Endothelial cell of umbilical vein (primary cell): ENCODE data around the gene SPRED2. TPM values are rescaled to one million over a fixed set of nuclear protein-coding genes. Genes with fewer than 3 reads are reported as not detected.

ENCODE experiments used
- BruUV-seq: library from RNA; stranded (reverse); fragments of 400-500 nt; replicated peaks from 2 replicates; lab custom pipeline; 2021; lab: Mats Ljungman, UMichigan
- CTCF ChIA-PET: fragments of 300-600, 350-600 bp; sonication (Branson Sonifier 250); formaldehyde crosslinking; loops from one replicate; lab custom pipeline; 2021; ENCODE audit warnings: antibody characterized with exemption, inconsistent platforms; lab: Charles Lee
- POLR2A ChIA-PET: fragments of 300-600, 350-600 bp; sonication (Branson Sonifier 250); formaldehyde crosslinking; loops from one replicate; lab custom pipeline; 2021; ENCODE audit warnings: antibody characterized with exemption, inconsistent platforms; lab: Charles Lee
- DNase-seq: peaks from one replicate; pipeline ENCODE4 v3.0.0-alpha.2; 2011; ENCODE audit warnings: low read depth, low spot score
- FAIRE-seq: peaks from 2 replicates; lab custom pipeline; 2011; peaks lifted over from hg19 to GRCh38; lab: Jason Lieb, UNC
- H2AFZ ChIP-seq: 2 replicates; pipeline ENCODE4 v1.6.0; 2012; ENCODE audit warnings: low read depth, low read length, control low read depth, inconsistent platforms
- H3K27ac ChIP-seq: 2 replicates; pipeline ENCODE4 v1.5.1; 2011; ENCODE audit warnings: low read depth, mild to moderate bottlenecking, control low read depth, low read length, moderate library complexity; ENCODE audit not compliant: insufficient read depth
- H3K27me3 ChIP-seq, 2 experiments: 2 replicates each; pipeline versions ENCODE4 v1.6.0 to v1.6.1; 2011; ENCODE audit warnings: low read length in 2 of 2, mixed read lengths in 1 of 2; ENCODE audit not compliant: control insufficient read depth in 2 of 2, insufficient read depth in 2 of 2
- H3K36me3 ChIP-seq, 2 experiments: 2 replicates in 1 of 2; 3 replicates in 1 of 2; pipeline ENCODE4 v1.5.1; 2011; ENCODE audit warnings: low read length in 2 of 2, mild to moderate bottlenecking in 1 of 2, moderate library complexity in 1 of 2; ENCODE audit not compliant: control insufficient read depth in 2 of 2, insufficient read depth in 2 of 2; ENCODE audit errors: extremely low read depth in 1 of 2
- H3K4me1 ChIP-seq: 3 replicates; pipeline ENCODE4 v1.5.1; 2011; ENCODE audit warnings: mild to moderate bottlenecking, low read length; ENCODE audit not compliant: control insufficient read depth, insufficient read depth; ENCODE audit errors: extremely low read depth
- H3K4me2 ChIP-seq: 2 replicates; pipeline ENCODE4 v1.6.1; 2011; ENCODE audit warnings: low read length, control low read depth, mixed read lengths; ENCODE audit not compliant: insufficient read depth
- H3K4me3 ChIP-seq, 3 experiments: fragments of 200-600 bp in 1 of 3; sonication (generic), shearing (Covaris generic) in 1 of 3; replicated peaks in 1 of 3; 2 replicates each; pipeline ENCODE4 v1.5.1; 2011 to 2016; ENCODE audit warnings: control low read depth in 3 of 3, low read length in 3 of 3, mild to moderate bottlenecking in 2 of 3, inconsistent platforms in 1 of 3, low read depth in 1 of 3, moderate library complexity in 1 of 3; ENCODE audit not compliant: insufficient read depth in 1 of 3
- H3K79me2 ChIP-seq: 2 replicates; pipeline ENCODE4 v1.6.0; 2012; ENCODE audit warnings: low read length, inconsistent platforms; ENCODE audit not compliant: control insufficient read depth, insufficient read depth
- H3K9ac ChIP-seq: replicated peaks from 2 replicates; pipeline ENCODE3; 2011; ENCODE audit warnings: low read length, control low read depth; ENCODE audit not compliant: insufficient read depth; ENCODE audit errors: extremely low read depth
- H3K9me1 ChIP-seq: replicated peaks from 3 replicates; pipeline ENCODE4 v1.6.0; 2011; ENCODE audit warnings: mild to moderate bottlenecking, low read length; ENCODE audit not compliant: control insufficient read depth, insufficient read depth; ENCODE audit errors: extremely low read depth
- H3K9me3 ChIP-seq: replicated peaks from 2 replicates; pipeline ENCODE4 v1.5.1; 2012; ENCODE audit warnings: low read length, inconsistent platforms; ENCODE audit not compliant: control insufficient read depth, insufficient read depth
- H4K20me1 ChIP-seq: replicated peaks from 2 replicates; pipeline ENCODE3; 2011; ENCODE audit warnings: mild to moderate bottlenecking, low read length; ENCODE audit not compliant: control insufficient read depth, insufficient read depth; ENCODE audit errors: extremely low read depth
- FOS ChIP-seq: IDR thresholded peaks from 2 replicates; pipeline ENCODE4 v1.6.1; 2011; ENCODE audit warnings: mild to moderate bottlenecking, low read length, moderate library complexity, borderline replicate concordance; ENCODE audit not compliant: insufficient read depth
- JUN ChIP-seq: IDR thresholded peaks from 2 replicates; pipeline ENCODE4 v1.6.1; 2011; ENCODE audit warnings: borderline replicate concordance, low read depth; ENCODE audit not compliant: insufficient read length, insufficient read depth
- MYC ChIP-seq: IDR thresholded peaks from one replicate; pipeline ENCODE4 v1.6.1; 2011; ENCODE audit warnings: mild to moderate bottlenecking, low read depth, low read length
- POLR2AphosphoS5 ChIP-seq: IDR thresholded peaks from 2 replicates; pipeline ENCODE4 v1.6.1; 2012; ENCODE audit warnings: low read depth, mild to moderate bottlenecking, control low read depth, low read length, moderate library complexity; ENCODE audit not compliant: insufficient read depth
- dilution Hi-C: fragments of 300-500 bp; cut with MboI; formaldehyde crosslinking; loops from one replicate; pipeline ENCODE4 v1.15.0; 2019; ENCODE audit warnings: low sequenced_read_pairs; ENCODE audit not compliant: extremely low pct_ligation_motif_present
- intact Hi-C: fragments of 100-400 bp; cut with micrococcal nuclease; formaldehyde crosslinking; loops from one replicate; pipeline ENCODE4 v1.10.0; 2022
- polyA plus RNA-seq, 4 experiments: library from polyadenylated mRNA; depleted of rRNA in 3 of 4; stranded (reverse) in 3 of 4; unstranded in 1 of 4; fragments of >200 nt; gene quantifications; 2 replicates each; pipeline versions ENCODE4 v1.2.1 to v1.2.3, GENCODE V29; 2011 to 2012; ENCODE audit warnings: missing spikeins in 1 of 4
- total RNA-seq: library from RNA; stranded (reverse); gene quantifications from 2 replicates; pipeline ENCODE4 v1.2.3, GENCODE V29; 2021

SPRED2 gene
- total and polyA plus RNA-seq, 2 donors (not counting 3 experiments of a cell fraction or from before 2014, with no cell fraction given), result 3.6 to 9.6 TPM

GRCh38 chr2:65388051-65388531, 44.3 kb downstream of the SPRED2 start:
- Histone ChIP-seq H3K79me2 (no peaks in the 10 kb centered on the region), H3K36me3 (no peaks in the 10 kb centered on the region), H2AFZ (no peak overlapping the region), H3K9me3 (no peaks in the 10 kb centered on the region), H3K27ac (no peak overlapping the region), H3K4me2 (no peak overlapping the region), H3K4me3 (no peak overlapping the region), H3K9ac (no peak overlapping the region), H3K27me3 (peaks cover 46 to 53% of the 10 kb centered on the region in 2 experiments), H3K9me1 (no peaks in the 10 kb centered on the region), H4K20me1 (peaks cover 4% of the 10 kb centered on the region), H3K4me1 (peaks cover 11% of the 10 kb centered on the region)
- DNase-seq, result no peak
- ChIA-PET CTCF (no interaction called here), POLR2A (no interaction called here)
- no peak for TF ChIP-seq MYC
- intact Hi-C loops, result no loop called here
- no TSS peak for BruUV-seq
- FAIRE-seq, result no peak
- dilution Hi-C loops, result no loop called here

- dilution Hi-C loops (no loop called here), intact Hi-C loops (no loop called here)
- H3K9me1 ChIP-seq, result no peaks in the 10 kb centered on the region
- no peak for FAIRE-seq
- no peak overlapping the region for H3K4me2 ChIP-seq
- H3K36me3 ChIP-seq, result no peaks in the 10 kb centered on the region
- no peak overlapping the region for H3K4me3 ChIP-seq
- ChIA-PET CTCF (interaction anchor here (1.3 to 1.9 kb wide), 2 partner anchors 26 to 122 kb away, joined by 3 to 4 read pairs; no protein-coding TSS in a partner anchor), POLR2A (interaction anchor here (0.7 to 0.8 kb wide), 2 partner anchors 35 to 164 kb away, joined by 3 to 4 read pairs; no protein-coding TSS in a partner anchor)
- BruUV-seq, result no TSS peak
- DNase-seq, result no peak
- no peak overlapping the region for H3K27ac ChIP-seq
- peaks cover 16% of the 10 kb centered on the region for H3K4me1 ChIP-seq
- H2AFZ ChIP-seq, result no peak overlapping the region
- no peaks in the 10 kb centered on the region for H3K9me3 ChIP-seq
- peaks cover 48 to 53% of the 10 kb centered on the region in 2 experiments for H3K27me3 ChIP-seq
- H3K9ac ChIP-seq, result no peak overlapping the region
- H3K79me2 ChIP-seq, result no peaks in the 10 kb centered on the region
- no peak for TF ChIP-seq JUN
- TF ChIP-seq FOS, result no peak
- no peak for TF ChIP-seq POLR2AphosphoS5
- H4K20me1 ChIP-seq, result peaks cover 4% of the 10 kb centered on the region
Measured at GRCh38 chr2:65386989-65387388, 45.4 kb downstream of the SPRED2 start.
